Left hindlimb (tissue), 1 donor: Measurements from ENCODE around the gene COCH.
"Not testable (repeated sequence)": the region's sequence is repeated elsewhere in the genome, so short reads cannot be mapped to it uniquely, and the experiment has no call there.

Experiments used
- DNase-seq: peaks from one replicate; pipeline ENCODE4 v3.0.0-alpha.2; 2018

The COCH gene

GRCh38 chr14:30933937-30934336, 59.6 kb downstream of the COCH start:
- DNase-seq = not testable (repeated sequence)

- no peak for DNase-seq
Observed at GRCh38 chr14:30935445-30935844, 61.1 kb downstream of the COCH start.

GRCh38 chr14:30938617-30939016, 64.3 kb downstream of the COCH start:
- DNase-seq = no peak
